HAP-1 (cell line): ENCODE data around the gene ACAP2.

Source experiments
- DNase-seq, 2 experiments: peaks; one replicate each; pipeline ENCODE4 v3.0.0-alpha.2; 2016 to 2020; ENCODE audit warnings: low spot score in 2 of 2
- H3K27me3 ChIP-seq: fragments of 250-450 bp; sonication (Bioruptor Pico); 2 replicates; pipeline ENCODE4 v1.5.1; 2020; ENCODE audit warnings: low read depth, mild to moderate bottlenecking, moderate library complexity
- H3K36me3 ChIP-seq: fragments of 250-450 bp; sonication (Bioruptor Pico); replicated peaks from 2 replicates; pipeline ENCODE4 v1.5.1; 2020; ENCODE audit warnings: mild to moderate bottlenecking
- H3K4me1 ChIP-seq: fragments of 250-450 bp; sonication (Bioruptor Pico); 2 replicates; pipeline ENCODE4 v1.5.1; 2020; ENCODE audit warnings: mild to moderate bottlenecking
- H3K4me3 ChIP-seq: fragments of 250-450 bp; sonication (Bioruptor Pico); 2 replicates; pipeline ENCODE4 v1.5.1; 2020; ENCODE audit warnings: mild to moderate bottlenecking, moderate library complexity
- H3K9me3 ChIP-seq: fragments of 250-450 bp; sonication (Bioruptor Pico); 2 replicates; pipeline ENCODE4 v1.5.1; 2020; ENCODE audit warnings: mild to moderate bottlenecking, moderate library complexity
- in situ Hi-C: fragments of 300-500 bp; cut with MboI; formaldehyde crosslinking; loops from 3 replicates; pipeline ENCODE4 v1.14.3; 2020; ENCODE audit warnings: low sequenced_read_pairs, inconsistent platforms, mixed read lengths

ACAP2 gene

DNA sequence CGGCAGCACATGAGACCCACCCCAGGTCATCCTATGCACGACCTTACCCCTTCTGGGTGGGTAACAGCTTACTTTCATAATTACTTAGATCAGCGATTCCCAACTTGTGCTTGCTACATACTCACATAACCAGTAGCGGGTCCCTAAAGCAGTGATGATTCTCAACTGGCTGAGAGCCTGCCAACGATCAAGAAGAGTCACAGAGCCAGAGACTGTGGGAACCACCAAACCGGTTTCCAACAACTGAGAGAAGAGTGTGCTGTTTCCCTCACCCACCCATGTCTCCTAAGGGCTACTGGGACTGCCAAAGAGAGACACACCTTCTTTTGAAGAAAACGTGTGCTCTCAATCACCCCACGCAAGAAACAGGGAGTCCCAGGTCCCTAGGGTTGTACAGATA, 159.9 kb downstream of the ACAP2 start:
- no peaks in the 10 kb centered on the region for H3K27me3 ChIP-seq
- in situ Hi-C loops: no loop called here
- peaks cover 5% of the 10 kb centered on the region; the same call in 1 of the 2 replicates for H3K36me3 ChIP-seq

DNA sequence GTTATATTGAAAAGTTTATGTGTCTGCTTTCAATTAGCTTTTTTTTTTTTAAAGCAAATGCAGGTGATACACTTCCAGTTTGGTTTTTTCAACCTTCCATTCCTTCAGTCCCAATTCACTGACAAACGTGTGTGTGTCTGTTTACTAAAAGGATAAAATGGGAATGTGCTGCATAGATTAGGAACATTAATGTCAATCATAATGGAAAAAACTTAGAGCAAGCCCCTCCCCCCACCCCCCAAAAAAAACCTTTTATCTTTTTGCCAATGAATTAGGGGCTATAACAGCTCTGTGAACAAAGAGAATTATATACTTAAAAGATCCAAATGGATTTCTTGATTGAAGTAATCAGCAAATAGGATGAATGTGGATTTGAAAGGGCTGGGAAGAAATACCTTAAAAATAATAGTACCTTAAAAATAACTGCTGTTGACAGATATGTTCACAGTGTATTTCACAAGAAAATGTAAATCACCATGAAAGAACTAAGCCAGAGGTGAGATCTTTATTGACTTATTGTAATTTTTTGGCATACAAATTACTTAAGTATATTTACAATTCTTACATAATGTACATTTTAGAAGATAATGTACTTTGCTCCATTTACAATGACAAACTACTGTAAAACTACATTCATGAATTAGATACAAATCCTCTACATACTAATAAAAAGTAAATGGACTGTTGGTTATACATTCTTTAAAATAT, 168.4 kb downstream of the ACAP2 start:
- in situ Hi-C loops: loop anchor here (5.0 to 25.0 kb wide), 2 partner anchors 248 to 937 kb away; no protein-coding TSS in a partner anchor
- no peak for DNase-seq

More for the DNA sequence above, 159.9 kb downstream of the ACAP2 start:
- H3K4me3 ChIP-seq: no peak overlapping the region
- no peak for DNase-seq
- no peaks in the 10 kb centered on the region for H3K9me3 ChIP-seq
- H3K4me1 ChIP-seq: no peaks in the 10 kb centered on the region

DNA sequence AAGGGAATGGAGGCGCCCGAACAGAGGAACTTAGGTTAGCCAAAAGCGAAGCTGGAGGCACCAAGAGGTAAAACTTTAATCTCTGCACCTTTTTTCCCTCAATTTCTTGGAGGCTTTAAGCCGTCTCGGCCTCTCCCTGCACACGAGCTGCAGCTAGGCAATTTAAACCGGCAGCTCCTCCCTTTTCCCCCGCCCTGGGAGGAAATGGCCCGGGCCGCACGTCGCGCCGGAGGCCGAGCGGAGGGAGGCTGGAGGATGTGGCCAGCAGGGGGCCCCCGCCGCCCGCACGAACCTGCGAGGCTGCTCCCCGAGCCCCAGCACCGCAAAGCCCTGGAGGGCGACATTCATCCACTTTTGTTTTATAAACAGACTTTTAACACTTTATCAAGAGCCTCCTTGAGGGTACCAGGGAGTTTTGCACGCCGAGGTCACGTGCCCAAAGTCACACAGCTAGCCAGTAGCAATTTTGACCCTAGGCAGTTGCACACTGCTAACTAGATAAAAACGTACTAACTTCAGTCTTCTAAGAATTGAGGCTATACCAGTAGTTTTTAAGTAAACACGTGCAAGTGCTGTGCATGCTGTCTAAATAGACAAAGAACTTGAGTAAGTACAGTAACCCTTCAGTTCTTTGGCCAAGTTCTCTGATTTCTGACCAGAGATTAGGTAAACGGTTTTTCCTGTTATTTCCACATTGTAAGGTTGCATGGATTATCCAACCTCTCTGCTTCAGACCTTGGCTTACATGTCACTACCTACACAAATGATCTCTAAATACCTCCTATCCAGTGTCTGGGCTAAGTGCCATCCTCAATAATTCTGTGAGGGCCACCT, 171.2 kb downstream of the ACAP2 start:
- in situ Hi-C loops: loop anchor here (5.0 to 25.0 kb wide), 2 partner anchors 251 to 934 kb away; no protein-coding TSS in a partner anchor
- Histone ChIP-seq H3K4me1 (peaks cover 11% of the 10 kb centered on the region), H3K27me3 (no peaks in the 10 kb centered on the region), H3K9me3 (no peaks in the 10 kb centered on the region), H3K4me3 (peak overlapping the region; percentile 56), H3K36me3 (peaks cover 13% of the 10 kb centered on the region)
- peak; percentile 88 to 93 for DNase-seq

More for the DNA sequence above, 168.4 kb downstream of the ACAP2 start:
- Histone ChIP-seq H3K4me3 (no peak overlapping the region), H3K36me3 (no peaks in the 10 kb centered on the region; the same call in none of the 2 replicates), H3K27me3 (no peaks in the 10 kb centered on the region), H3K9me3 (no peaks in the 10 kb centered on the region), H3K4me1 (peaks cover 11% of the 10 kb centered on the region)

DNA sequence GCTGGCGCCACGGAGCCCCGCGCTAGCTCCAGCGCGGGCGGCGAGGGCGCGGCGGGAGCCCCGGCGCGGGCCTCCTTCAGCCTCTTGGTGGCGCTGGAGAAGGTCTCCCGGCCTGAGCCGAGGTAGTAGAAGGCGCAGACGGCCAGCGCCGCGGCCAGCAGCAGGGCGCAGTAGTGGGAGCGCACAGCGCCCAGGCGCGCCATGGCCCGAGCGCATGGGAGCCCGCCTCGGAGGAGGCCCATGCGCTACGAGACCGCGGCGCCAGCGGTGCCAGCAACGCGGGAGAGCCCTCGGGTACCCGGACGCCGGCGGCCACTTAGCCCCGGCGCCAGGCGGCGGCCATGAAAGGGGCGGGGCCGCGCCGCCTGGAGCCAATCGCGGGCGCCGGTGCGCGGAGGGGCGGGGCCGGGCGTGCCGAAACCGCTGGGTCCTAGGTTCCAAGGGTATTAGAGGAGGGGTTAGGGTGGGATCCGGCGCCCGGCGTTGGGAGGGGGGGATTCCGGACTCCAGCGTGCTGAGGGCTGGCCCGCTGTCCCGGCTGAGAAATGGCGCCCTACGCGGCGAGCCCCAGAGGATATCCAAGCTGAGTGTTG, 171.9 kb downstream of the ACAP2 start, which contains the start of gene XXYLT1:
XXYLT1 (minus strand) TSS at position 343 of the 593 bp plus-strand sequence; CDS start at position 242, 101 bp downstream.
- peak; percentile 86 to 96 for DNase-seq
- H3K9me3 ChIP-seq: no peaks in the 10 kb centered on the region
- H3K36me3 ChIP-seq: peaks cover 13% of the 10 kb centered on the region
- peak within 1 kb of the TSS; percentile 56 for H3K4me3 ChIP-seq
- H3K27me3 ChIP-seq: no peaks in the 10 kb centered on the region
- H3K4me1 ChIP-seq: peaks cover 11% of the 10 kb centered on the region
- in situ Hi-C loops: loop anchor here (5.0 to 25.0 kb wide), 2 partner anchors 251 to 934 kb away; no protein-coding TSS in a partner anchor

DNA sequence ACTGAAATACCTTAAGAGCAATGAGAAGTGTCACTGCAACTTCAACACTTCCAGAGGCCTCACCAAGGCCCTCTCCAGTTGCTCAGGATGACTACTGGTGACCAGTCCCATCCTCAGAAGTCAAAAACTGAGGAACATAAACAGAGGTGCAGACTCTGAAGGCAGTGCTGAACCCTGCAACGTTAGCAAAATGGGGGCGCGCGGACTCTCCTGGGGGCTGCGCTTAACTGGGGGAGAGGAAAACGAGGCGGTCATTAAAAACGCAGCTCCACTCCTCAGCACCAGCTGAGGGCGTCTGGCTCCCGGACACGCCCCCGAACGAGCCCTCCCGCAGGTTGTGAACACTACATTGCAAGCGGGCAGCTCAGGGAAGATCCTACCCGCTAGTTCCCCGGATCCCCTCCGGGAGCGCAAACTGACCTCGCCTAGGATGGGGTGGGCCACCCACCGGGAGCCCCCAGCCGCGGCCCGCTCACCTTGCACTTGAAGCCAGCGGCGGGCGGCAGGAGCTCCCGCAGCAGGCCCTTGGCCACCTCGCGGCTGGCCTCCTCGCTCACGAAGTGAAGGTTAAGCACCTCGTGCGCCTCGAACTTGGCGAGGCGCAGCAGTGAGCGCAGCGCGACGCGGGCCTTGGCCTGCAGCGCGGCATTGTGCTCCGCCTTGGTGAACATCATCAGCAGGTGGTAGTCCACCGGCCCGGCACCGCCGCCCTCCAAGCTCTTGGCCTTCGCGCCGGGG, 172.6 kb downstream of the ACAP2 start:
- peak; percentile 35 to 78 for DNase-seq
- Histone ChIP-seq H3K27me3 (no peaks in the 10 kb centered on the region), H3K36me3 (peaks cover 13% of the 10 kb centered on the region), H3K9me3 (no peaks in the 10 kb centered on the region), H3K4me3 (peak overlapping the region; percentile 56), H3K4me1 (peaks cover 11% of the 10 kb centered on the region)
- in situ Hi-C loops: loop anchor here (5.0 to 25.0 kb wide), 2 partner anchors 252 to 933 kb away; no protein-coding TSS in a partner anchor

DNA sequence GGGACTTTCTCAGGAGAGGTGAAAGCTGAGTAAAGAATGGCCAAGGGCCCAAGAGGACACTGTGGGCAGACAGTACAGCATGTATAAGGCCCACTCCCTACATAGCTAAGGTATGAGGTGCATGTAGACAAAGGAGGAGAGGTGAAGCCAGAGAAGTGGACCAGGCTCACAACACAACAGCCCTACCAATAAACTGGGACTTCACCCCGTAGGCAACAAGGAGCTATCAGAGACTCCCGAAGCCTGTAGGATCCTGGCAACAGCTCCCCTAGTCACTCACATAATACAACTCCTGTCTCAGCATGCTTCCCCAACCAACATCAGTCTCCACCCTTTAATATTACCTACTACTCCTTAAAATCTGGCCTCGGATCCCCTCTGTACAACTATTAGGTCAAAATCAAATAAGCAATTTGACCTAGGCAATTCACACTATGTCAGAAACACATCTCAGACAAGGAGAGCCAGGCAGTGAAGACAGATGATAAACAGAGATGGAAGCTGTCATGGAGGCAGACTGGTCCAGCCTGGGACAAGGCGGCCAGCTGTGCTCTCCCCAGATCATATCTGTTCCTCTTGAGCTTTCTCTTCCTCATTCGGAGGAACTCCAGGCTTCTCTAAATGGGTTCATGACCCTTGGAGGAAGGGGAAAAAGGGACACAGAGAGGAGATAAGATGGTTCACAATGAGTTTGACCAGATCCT, 173.3 kb downstream of the ACAP2 start:
- peak overlapping the region; percentile 56 for H3K4me3 ChIP-seq
- no peaks in the 10 kb centered on the region for H3K9me3 ChIP-seq
- no peaks in the 10 kb centered on the region for H3K27me3 ChIP-seq
- peaks cover 13% of the 10 kb centered on the region for H3K36me3 ChIP-seq
- no peak for DNase-seq
- H3K4me1 ChIP-seq: peaks cover 11% of the 10 kb centered on the region
- in situ Hi-C loops: loop anchor here (5.0 to 25.0 kb wide), 3 partner anchors 253 to 932 kb away; no protein-coding TSS in a partner anchor

DNA sequence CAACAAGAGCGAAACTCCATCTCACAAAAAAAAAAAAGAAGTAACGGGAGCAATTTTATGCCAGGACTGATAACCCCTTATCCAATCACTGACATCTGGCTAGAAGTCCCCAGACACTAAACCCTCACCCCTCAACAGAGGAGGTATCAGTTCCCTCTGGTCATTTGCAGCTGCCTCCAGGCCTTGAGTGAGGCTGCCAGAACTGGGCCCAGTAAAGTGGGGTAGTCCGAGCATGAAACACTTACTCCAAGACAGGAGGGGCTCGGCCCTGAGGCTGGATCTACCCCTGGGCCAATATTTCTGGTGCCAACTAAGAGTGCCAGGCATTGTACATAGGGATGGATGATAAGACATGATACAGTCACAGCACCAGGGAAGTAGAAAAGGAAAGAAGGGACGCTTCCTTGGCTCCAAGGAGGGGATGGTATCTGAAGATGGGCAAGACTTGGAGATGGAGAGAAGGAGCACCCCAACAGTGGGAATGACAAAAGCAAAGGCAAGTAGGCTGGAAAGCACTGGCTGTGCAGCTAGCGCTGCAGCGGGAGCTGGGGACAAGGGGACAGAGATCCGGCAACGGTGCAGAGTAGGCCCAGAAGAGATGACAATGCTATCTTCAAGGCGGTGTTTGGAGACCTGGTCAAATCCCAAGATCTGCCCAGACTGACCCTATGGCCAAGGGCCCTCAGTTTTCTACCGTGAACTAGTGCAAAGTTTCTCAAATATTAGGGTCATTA, 174.1 kb downstream of the ACAP2 start:
- Histone ChIP-seq H3K9me3 (no peaks in the 10 kb centered on the region), H3K4me3 (no peak overlapping the region), H3K4me1 (peaks cover 7% of the 10 kb centered on the region), H3K27me3 (no peaks in the 10 kb centered on the region), H3K36me3 (peaks cover 13% of the 10 kb centered on the region)
- no peak for DNase-seq
- in situ Hi-C loops: loop anchor here (5.0 to 25.0 kb wide), 2 partner anchors 591 to 931 kb away; no protein-coding TSS in a partner anchor

DNA sequence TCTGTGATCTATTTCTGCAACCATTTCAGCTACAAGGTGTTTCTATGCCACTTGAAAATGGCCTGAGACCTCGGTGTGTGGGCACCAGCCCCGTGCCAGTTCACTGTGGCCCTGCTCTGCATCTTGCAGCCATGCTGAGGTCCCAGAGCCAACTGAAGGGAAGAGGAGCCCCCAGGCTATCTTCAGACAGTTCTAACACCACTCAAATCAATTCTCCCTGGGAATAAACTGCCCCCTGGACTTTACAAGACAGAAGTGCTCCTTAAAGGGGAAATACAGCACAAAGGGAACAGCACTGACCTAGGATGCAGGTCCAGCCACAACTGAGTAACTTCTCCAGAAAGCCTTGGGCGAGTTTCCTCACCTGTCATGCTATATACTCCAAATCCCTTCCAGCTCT, 175.7 kb downstream of the ACAP2 start:
- in situ Hi-C loops: loop anchor here (5.0 to 25.0 kb wide), 2 partner anchors 590 to 930 kb away; no protein-coding TSS in a partner anchor
- H3K9me3 ChIP-seq: no peaks in the 10 kb centered on the region
- H3K4me1 ChIP-seq: peaks cover 4% of the 10 kb centered on the region
- no peaks in the 10 kb centered on the region for H3K27me3 ChIP-seq
- H3K36me3 ChIP-seq: peaks cover 13% of the 10 kb centered on the region
- DNase-seq: no peak
- no peak overlapping the region for H3K4me3 ChIP-seq

DNA sequence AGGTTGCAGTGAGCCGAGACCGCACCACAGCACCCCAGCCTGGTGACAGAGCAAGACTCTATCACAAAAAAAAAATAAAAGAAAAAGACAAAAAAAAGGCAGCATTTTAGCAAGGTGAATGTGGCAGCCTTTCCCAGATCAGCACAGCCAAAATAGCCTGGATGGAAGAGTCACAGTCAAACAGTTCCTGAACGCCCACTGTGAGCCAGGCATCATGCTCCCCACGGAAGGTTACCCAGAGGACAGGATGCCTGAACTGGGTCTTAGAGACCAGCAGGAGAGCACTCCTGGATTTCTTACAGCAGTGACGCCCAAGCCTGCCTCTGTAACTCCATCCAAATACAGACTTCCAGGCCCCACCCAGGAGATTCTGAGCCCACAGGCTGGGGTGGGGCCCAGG, 176.4 kb downstream of the ACAP2 start:
- no peak overlapping the region for H3K4me3 ChIP-seq
- in situ Hi-C loops: loop anchor here (5.0 to 25.0 kb wide), 2 partner anchors 589 to 929 kb away; no protein-coding TSS in a partner anchor
- H3K27me3 ChIP-seq: no peaks in the 10 kb centered on the region
- no peak for DNase-seq
- H3K36me3 ChIP-seq: peaks cover 13% of the 10 kb centered on the region
- no peaks in the 10 kb centered on the region for H3K9me3 ChIP-seq
- no peaks in the 10 kb centered on the region for H3K4me1 ChIP-seq

DNA sequence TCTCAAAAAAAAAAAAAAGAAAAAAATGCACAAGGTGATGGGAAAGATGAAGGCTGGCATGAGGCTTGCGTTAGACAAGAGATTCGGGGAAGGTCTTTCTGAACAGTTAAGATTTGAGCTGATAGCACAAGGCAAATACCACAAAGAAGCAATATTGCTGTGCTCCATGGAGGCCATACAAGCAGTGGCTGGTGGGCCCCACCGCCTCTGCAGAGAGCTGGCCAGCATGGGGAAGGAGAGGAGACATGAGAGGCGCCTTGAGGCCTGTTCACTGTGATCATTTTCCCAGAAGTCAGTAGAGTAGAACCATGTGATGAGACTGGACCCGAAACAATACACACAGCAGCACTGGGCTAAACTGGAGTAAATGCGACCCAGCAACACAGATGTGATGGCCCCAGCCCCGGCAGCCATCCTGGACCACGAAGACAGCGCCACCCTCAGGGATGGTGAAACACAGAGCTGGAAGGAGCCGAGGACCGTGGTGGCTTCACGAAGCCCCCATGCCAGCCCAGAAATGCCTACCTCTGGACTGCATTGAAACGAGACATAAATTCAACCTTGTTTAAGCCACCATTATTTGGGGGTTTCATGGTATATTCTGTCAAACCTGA, 177.3 kb downstream of the ACAP2 start:
- in situ Hi-C loops: loop anchor here (5.0 to 25.0 kb wide), 2 partner anchors 588 to 928 kb away; no protein-coding TSS in a partner anchor
- Histone ChIP-seq H3K27me3 (no peaks in the 10 kb centered on the region), H3K4me3 (no peak overlapping the region), H3K36me3 (peaks cover 13% of the 10 kb centered on the region), H3K4me1 (peaks cover 3% of the 10 kb centered on the region), H3K9me3 (no peaks in the 10 kb centered on the region)
- no peak for DNase-seq

DNA sequence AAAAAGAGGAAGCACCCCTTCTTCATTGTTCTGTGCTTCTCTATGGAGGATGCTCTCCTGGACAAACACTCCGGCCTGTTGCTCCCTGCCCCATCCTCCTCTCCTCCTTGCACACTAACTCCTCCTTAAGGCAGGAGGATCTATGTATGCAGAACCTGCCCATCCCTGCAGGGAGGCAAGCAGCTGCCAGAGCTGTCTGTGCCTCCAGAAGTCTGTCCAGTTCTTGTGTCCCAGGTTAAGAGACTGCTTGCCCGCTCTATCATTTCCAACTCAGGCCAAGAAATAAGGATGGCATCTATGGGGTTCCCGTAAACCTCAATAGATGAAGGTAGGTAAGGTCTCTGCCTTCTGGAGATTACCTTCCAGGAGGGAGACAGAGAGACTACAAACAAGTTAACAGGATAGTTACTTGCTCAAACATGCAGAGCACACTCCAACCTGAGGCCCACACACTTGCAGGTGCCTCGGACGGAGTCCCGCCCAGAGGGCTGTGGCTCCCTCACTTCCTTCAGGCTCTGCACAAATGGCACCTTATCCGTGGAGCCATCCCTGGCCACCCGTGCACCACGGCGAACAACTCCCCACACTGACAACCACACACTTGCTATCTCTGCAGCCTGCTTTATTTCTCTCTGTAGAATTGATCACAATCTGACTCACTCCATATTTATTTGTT, 178.8 kb downstream of the ACAP2 start:
- DNase-seq: no peak
- Histone ChIP-seq H3K9me3 (no peaks in the 10 kb centered on the region), H3K27me3 (no peaks in the 10 kb centered on the region), H3K4me1 (peaks cover 11% of the 10 kb centered on the region), H3K36me3 (peaks cover 13% of the 10 kb centered on the region), H3K4me3 (no peak overlapping the region)
- in situ Hi-C loops: loop anchor here (25.0 kb wide), 1 partner anchor 927 kb away; no protein-coding TSS in a partner anchor
